ENCODE results near the gene VSIG2.

DNA sequence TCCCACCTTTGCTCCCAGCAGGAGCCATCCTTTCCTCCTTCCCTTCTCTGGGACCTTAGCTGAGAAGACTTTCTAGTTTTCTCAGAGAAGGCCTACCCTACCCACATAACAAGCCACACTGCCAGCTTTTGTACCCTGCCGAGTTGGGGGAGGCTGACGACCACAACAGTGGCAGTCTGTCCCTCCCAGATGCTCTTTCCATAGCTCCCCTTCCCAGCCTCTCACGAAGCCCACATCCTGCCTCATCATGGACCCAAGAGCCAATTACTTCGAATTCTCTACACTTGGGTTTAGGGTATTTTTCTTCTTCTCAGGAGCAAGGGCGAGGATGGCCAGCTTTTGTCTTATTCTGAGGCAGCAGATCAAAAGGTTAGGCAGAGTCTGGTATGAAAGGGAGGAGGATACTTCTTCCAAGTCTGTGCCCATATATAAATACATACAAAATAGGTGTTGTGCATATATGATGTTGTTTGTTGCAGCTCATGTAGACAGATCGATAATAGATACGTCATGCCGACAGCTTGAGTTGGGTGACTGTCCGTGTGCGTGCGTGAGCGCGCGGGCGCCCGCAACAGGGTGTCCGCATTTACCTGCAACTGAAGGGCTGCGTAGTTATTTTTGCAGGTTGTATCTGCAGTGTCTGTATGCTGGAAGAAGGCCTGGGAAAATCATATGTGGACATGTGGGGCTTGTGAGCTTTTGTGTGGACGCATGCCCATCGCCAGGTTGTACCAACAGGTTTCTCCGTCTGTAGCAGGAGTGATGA is 13.2 kb downstream of the VSIG2 start:
- no peak for TF ChIP-seq SIN3A (IDR thresholded peaks at IDR 0.05; ENCODE audit: borderline replicate concordance, insufficient read depth, low read length)
- TF ChIP-seq TAF1 (IDR thresholded peaks at IDR 0.05; ENCODE audit: borderline replicate concordance, insufficient read depth, low read length), result no peak

Measured in PFSK-1 (cell line).